OCI-LY7 (cell line): ENCODE results near the gene ASCC1. TPM values are rescaled to one million over a fixed set of nuclear protein-coding genes. Genes with fewer than 3 reads are reported as not detected.

Source experiments
- BruUV-seq: library from RNA; stranded (reverse); fragments of 400-500 nt; replicated peaks from 2 replicates; lab custom pipeline; 2021; lab: Mats Ljungman, UMichigan
- CTCF ChIA-PET: fragments of 300-600 bp; sonication (Branson Sonifier 250); formaldehyde crosslinking; loops from one replicate; lab custom pipeline; 2022; ENCODE audit warnings: antibody characterized with exemption; ENCODE audit not compliant: unreplicated experiment; lab: Charles Lee
- POLR2A ChIA-PET: fragments of 300-600 bp; sonication (Branson Sonifier 250); formaldehyde crosslinking; loops from one replicate; lab custom pipeline; 2022; ENCODE audit warnings: antibody characterized with exemption; lab: Charles Lee
- DNase-seq: peaks from one replicate; pipeline ENCODE4 v3.0.0-alpha.2; 2015; ENCODE audit warnings: low spot score
- H2AFZ ChIP-seq: fragments of 200-600 bp; sonication (generic), shearing (Covaris generic); 2 replicates; pipeline ENCODE4 v1.6.1; 2014; ENCODE audit warnings: mild to moderate bottlenecking, antibody characterized with exemption, low read length, moderate library complexity
- H3K27ac ChIP-seq: fragments of 200-600 bp; sonication (generic); 2 replicates; pipeline ENCODE4 v1.5.1; 2014; ENCODE audit warnings: mixed run types, low read depth, mild to moderate bottlenecking, moderate library complexity, low read length, inconsistent platforms; ENCODE audit not compliant: poor library complexity, severe bottlenecking
- H3K36me3 ChIP-seq: fragments of 200-600 bp; sonication (generic); 2 replicates; pipeline ENCODE4 v1.6.1; 2014; ENCODE audit warnings: mild to moderate bottlenecking, antibody characterized with exemption, low read length, moderate library complexity, mixed read lengths; ENCODE audit not compliant: insufficient read depth
- H3K4me1 ChIP-seq: fragments of 200-600 bp; sonication (generic); 2 replicates; pipeline ENCODE4 v1.5.1; 2014; ENCODE audit warnings: mild to moderate bottlenecking, low read length; ENCODE audit not compliant: insufficient read depth, poor library complexity, severe bottlenecking
- H3K4me2 ChIP-seq: fragments of 200-600 bp; sonication (generic); 2 replicates; pipeline ENCODE4 v1.6.1; 2014; ENCODE audit warnings: mild to moderate bottlenecking, low read length
- H3K4me3 ChIP-seq: fragments of 200-600 bp; sonication (generic); 2 replicates; pipeline ENCODE4 v1.5.1; 2014; ENCODE audit warnings: mild to moderate bottlenecking, low read depth, low read length; ENCODE audit not compliant: poor library complexity, severe bottlenecking
- H3K79me2 ChIP-seq: fragments of 200-600 bp; sonication (generic); 2 replicates; pipeline ENCODE4 v1.6.1; 2016; ENCODE audit warnings: low read depth, mild to moderate bottlenecking, low read length, moderate library complexity, mixed read lengths; ENCODE audit not compliant: insufficient read depth
- H3K9me2 ChIP-seq: fragments of 200-600 bp; sonication (generic); 2 replicates; pipeline ENCODE4 v1.6.1; 2016; ENCODE audit warnings: mild to moderate bottlenecking, low read length, mixed read lengths; ENCODE audit not compliant: insufficient read depth
- H3K9me3 ChIP-seq: fragments of 200-600 bp; sonication (generic); 2 replicates; pipeline ENCODE4 v1.6.1; 2014; ENCODE audit warnings: mild to moderate bottlenecking, mixed run types, low read length, mixed read lengths
- H4K20me1 ChIP-seq: fragments of 200-600 bp; sonication (generic); 2 replicates; pipeline ENCODE4 v1.6.1; 2014; ENCODE audit warnings: mild to moderate bottlenecking, antibody characterized with exemption, low read length, moderate library complexity, mixed read lengths; ENCODE audit not compliant: insufficient read depth
- CTCF ChIP-seq: fragments of 200-600 bp; sonication (generic); conservative IDR thresholded peaks from 2 replicates; pipeline ENCODE4 v1.5.1; 2014; ENCODE audit warnings: mild to moderate bottlenecking, antibody characterized with exemption, low read length, moderate library complexity, mixed read lengths
- EZH2phosphoT487 ChIP-seq: fragments of 200-600 bp; sonication (generic); IDR thresholded peaks from 2 replicates; pipeline ENCODE4 v1.6.1; 2018; ENCODE audit warnings: low read depth, borderline replicate concordance, mild to moderate bottlenecking, mixed run types, antibody characterized with exemption, low read length, moderate library complexity, mixed read lengths
- intact Hi-C: fragments of 100-400 bp; cut with micrococcal nuclease; formaldehyde crosslinking; loops from one replicate; pipeline ENCODE4 v1.10.0; 2022; ENCODE audit not compliant: unreplicated experiment
- total RNA-seq, 2 experiments: library from RNA; depleted of rRNA in 1 of 2; stranded (reverse); fragments of >200 nt in 1 of 2; shearing (Covaris generic) in 1 of 2; gene quantifications; 2 replicates each; pipeline ENCODE4 v1.2.3, GENCODE V29; 2014 to 2022

ASCC1 gene
- total RNA-seq, 2 experiments from 2014 or later = 27.1 to 59.9 TPM

DNA sequence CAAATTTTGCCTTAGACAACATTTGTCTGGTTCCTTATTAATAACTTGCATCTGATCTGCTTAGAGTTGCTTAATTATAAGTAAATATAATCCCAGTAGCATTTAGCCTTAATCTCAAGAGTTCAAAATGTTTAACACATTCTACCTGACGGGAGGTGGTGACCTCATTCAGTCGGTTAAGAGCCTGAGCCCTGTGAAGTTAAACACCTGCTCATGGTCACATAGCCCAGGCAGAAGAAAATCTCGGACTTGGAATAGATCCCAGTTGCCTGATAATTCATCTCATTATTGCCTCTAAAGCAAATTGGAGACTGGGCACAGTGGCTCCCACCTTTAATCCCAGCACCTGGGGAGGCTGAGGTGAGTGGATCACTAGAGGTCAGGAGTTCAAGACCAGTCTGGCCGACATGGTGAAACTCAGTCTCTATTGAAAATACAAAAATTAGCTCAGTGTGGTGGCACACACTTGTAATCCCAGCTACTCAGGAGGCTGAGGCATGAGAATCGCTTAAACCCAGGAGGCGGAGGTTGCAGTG is 18.6 kb upstream of the ASCC1 start:
- no TSS peak for BruUV-seq
- Histone ChIP-seq H3K36me3 (peaks cover 60% of the 10 kb centered on the region), H4K20me1 (no peaks in the 10 kb centered on the region)

GRCh38 chr10:72233621-72234020 is 17.5 kb upstream of the ASCC1 start:
- no peak for DNase-seq
- Histone ChIP-seq H3K4me1 (peaks cover 2% of the 10 kb centered on the region), H3K79me2 (peaks cover 6% of the 10 kb centered on the region; the same call in 1 of the 2 replicates), H2AFZ (no peak overlapping the region), H3K9me3 (no peaks in the 10 kb centered on the region), H3K4me3 (no peak overlapping the region), H3K27ac (no peak overlapping the region), H3K9me2 (no peaks in the 10 kb centered on the region), H3K36me3 (peaks cover 68% of the 10 kb centered on the region), H4K20me1 (no peaks in the 10 kb centered on the region), H3K4me2 (no peak overlapping the region)
- no TSS peak for BruUV-seq
- CTCF ChIA-PET = no interaction called here
- intact Hi-C loops = no loop called here
- POLR2A ChIA-PET = interaction anchor here (0.9 to 1.0 kb wide), 2 partner anchors 23 to 54 kb away, joined by 4 to 6 read pairs; no protein-coding TSS in a partner anchor
- no peak for TF ChIP-seq EZH2phosphoT487
- TF ChIP-seq CTCF = no peak

More for the DNA sequence above, 18.6 kb upstream of the ASCC1 start:
- POLR2A ChIA-PET = interaction anchor here (1.0 to 3.5 kb wide), 2 partner anchors 13 to 55 kb away, joined by 6 to 13 read pairs; no protein-coding TSS in a partner anchor
- CTCF ChIA-PET = no interaction called here
- Histone ChIP-seq H3K4me2 (no peak overlapping the region), H3K9me3 (no peaks in the 10 kb centered on the region), H3K4me1 (no peaks in the 10 kb centered on the region), H3K27ac (no peak overlapping the region), H3K4me3 (no peak overlapping the region), H2AFZ (no peak overlapping the region), H3K79me2 (no peaks in the 10 kb centered on the region; the same call in 1 of the 2 replicates), H3K9me2 (no peaks in the 10 kb centered on the region)
- intact Hi-C loops = no loop called here
- no peak for DNase-seq
- TF ChIP-seq CTCF = no peak
- no peak for TF ChIP-seq EZH2phosphoT487
